HAP-1 (cell line): Measurements from ENCODE around the gene UPK3A.

Experiments used
- DNase-seq, 2 experiments: peaks; one replicate each; pipeline ENCODE4 v3.0.0-alpha.2; 2016 to 2020; ENCODE audit warnings: low spot score in 2 of 2
- H3K27me3 ChIP-seq: fragments of 250-450 bp; sonication (Bioruptor Pico); 2 replicates; pipeline ENCODE4 v1.5.1; 2020; ENCODE audit warnings: low read depth, mild to moderate bottlenecking, moderate library complexity
- H3K36me3 ChIP-seq: fragments of 250-450 bp; sonication (Bioruptor Pico); replicated peaks from 2 replicates; pipeline ENCODE4 v1.5.1; 2020; ENCODE audit warnings: mild to moderate bottlenecking
- H3K4me1 ChIP-seq: fragments of 250-450 bp; sonication (Bioruptor Pico); 2 replicates; pipeline ENCODE4 v1.5.1; 2020; ENCODE audit warnings: mild to moderate bottlenecking
- H3K4me3 ChIP-seq: fragments of 250-450 bp; sonication (Bioruptor Pico); 2 replicates; pipeline ENCODE4 v1.5.1; 2020; ENCODE audit warnings: mild to moderate bottlenecking, moderate library complexity
- H3K9me3 ChIP-seq: fragments of 250-450 bp; sonication (Bioruptor Pico); 2 replicates; pipeline ENCODE4 v1.5.1; 2020; ENCODE audit warnings: mild to moderate bottlenecking, moderate library complexity
- in situ Hi-C: fragments of 300-500 bp; cut with MboI; formaldehyde crosslinking; loops from 3 replicates; pipeline ENCODE4 v1.14.3; 2020; ENCODE audit warnings: low sequenced_read_pairs, inconsistent platforms, mixed read lengths

Gene UPK3A

GRCh38 chr22:45344334-45344733 lies 59.6 kb downstream of the UPK3A start:
- in situ Hi-C loops = no loop called here
- Histone ChIP-seq H3K27me3 (no peaks in the 10 kb centered on the region), H3K36me3 (peaks cover 19% of the 10 kb centered on the region), H3K4me3 (no peak overlapping the region), H3K9me3 (no peaks in the 10 kb centered on the region), H3K4me1 (no peaks in the 10 kb centered on the region)
- DNase-seq = no peak
